CD4-positive, alpha-beta T cell treated with Interleukin-15 for 1 hour (primary cell): ENCODE measurements around the gene ZNF628.

Experiments used
- DNase-seq: peaks from one replicate; pipeline ENCODE4 v3.0.0-alpha.2; 2020

The ZNF628 gene

GRCh38 chr19:55465460-55466240 is 10.8 kb upstream of the ZNF628 start:
- no peak for DNase-seq

GRCh38 chr19:55466241-55466614 is 10.2 kb upstream of the ZNF628 start:
- no peak for DNase-seq

GRCh38 chr19:55467236-55468053 is 9.0 kb upstream of the ZNF628 start:
- peak; percentile 61 for DNase-seq

GRCh38 chr19:55468054-55468393 is 8.4 kb upstream of the ZNF628 start:
- no peak for DNase-seq

GRCh38 chr19:55471266-55471665 is 5.2 kb upstream of the ZNF628 start:
- no peak for DNase-seq

GRCh38 chr19:55472463-55472862 is 4.0 kb upstream of the ZNF628 start:
- DNase-seq = no peak

- DNase-seq = no peak
These were observed 3.0 kb upstream of the ZNF628 start for GRCh38 chr19:55473225-55474012.

GRCh38 chr19:55474269-55475265 is 1.9 kb upstream of the ZNF628 start:
- no peak for DNase-seq

- no peak for DNase-seq
These were observed 1.5 kb downstream of the ZNF628 start for GRCh38 chr19:55477905-55478304.

GRCh38 chr19:55478364-55478763 is 1.9 kb downstream of the ZNF628 start:
- DNase-seq = no peak

- no peak for DNase-seq
These were observed 2.6 kb downstream of the ZNF628 start for GRCh38 chr19:55479045-55479444.

GRCh38 chr19:55479451-55480230 is 3.2 kb downstream of the ZNF628 start:
- DNase-seq = no peak

GRCh38 chr19:55481148-55481793 is 4.9 kb downstream of the ZNF628 start:
- no peak for DNase-seq

GRCh38 chr19:55481794-55482155 is 5.4 kb downstream of the ZNF628 start:
- no peak for DNase-seq

- DNase-seq = no peak
These were observed 5.9 kb downstream of the ZNF628 start for GRCh38 chr19:55482156-55482961.

GRCh38 chr19:55482967-55483705 is 6.7 kb downstream of the ZNF628 start:
- no peak for DNase-seq

- DNase-seq = no peak
These were observed 7.5 kb downstream of the ZNF628 start for GRCh38 chr19:55483706-55484592.
